HG02759 (cell line): ENCODE data around the gene SIGLEC1.

ENCODE experiments used
- ATAC-seq: cut with Tn5 transposase; IDR thresholded peaks from one replicate; pipeline ENCODE4 v1.9.1; 2021; ENCODE audit warnings: mild to moderate bottlenecking, moderate library complexity; ENCODE audit not compliant: unreplicated experiment

Gene SIGLEC1

DNA sequence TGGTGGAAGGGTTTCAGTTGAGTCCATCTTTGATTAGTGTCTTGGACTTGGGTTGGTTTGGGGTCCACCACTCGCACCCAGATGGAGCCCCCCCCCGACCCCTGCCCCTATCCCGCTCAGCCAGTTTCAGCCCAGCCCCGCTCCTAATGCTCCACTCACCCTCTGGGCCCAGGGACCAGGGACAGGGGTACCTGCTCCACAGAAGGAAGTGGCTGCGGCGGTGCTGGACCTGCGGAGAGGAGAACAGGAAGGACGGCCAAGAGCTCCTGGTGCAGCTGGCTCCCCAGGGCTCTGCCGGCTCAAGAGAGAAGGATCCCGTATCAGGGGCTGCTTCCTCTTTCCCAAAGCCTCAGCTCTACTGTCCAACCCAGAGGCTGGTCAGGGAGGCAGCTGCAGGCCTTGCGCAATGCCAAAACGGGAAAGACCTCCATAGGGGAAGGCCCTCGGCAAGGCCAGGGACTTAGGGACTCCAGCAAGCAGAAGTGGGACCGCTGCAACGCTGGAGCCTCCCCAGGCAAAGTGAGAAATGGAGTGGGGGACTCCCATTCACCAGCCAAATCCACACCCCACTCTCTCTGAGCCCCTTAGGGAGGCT lies at the start of gene SIGLEC1:
Gene SIGLEC1, minus strand, starts transcription at position 322 of the 595 bp plus-strand sequence. CDS start 5,472 bp downstream, outside the sequence.
- no peak for ATAC-seq

DNA sequence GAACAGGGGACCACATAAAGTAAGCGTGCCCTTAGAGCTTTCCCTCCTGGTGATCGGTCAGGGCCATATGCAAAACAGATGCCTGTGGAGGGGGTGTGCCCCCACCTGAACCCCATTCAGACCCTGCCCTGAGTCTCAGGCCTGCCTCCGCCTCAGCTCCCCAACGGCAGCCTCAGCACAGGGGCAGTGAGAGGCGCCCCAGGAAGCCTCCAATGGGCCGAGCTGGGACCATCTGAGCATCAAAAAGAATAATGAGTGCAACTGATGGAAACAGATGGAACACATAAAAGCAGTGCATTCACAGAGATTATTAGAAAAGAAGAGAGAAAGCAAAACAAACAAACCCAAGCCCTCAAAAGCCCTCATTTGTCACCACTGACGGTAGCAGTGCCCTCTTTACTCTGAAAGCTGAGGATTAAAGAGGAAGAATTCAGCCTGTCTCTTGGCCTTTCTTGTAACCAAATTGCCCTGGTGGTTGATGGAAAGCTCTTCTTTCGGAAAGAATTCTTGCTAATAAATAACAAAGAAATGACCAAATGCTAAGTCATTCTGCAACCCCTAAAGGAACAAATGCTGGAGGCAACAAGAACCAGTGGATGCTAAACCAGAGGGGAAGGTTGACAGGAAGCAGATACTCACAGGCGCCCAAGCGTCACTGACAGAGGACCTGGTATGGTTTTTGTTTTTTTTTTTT lies 48.4 kb upstream of the SIGLEC1 start:
- ATAC-seq: no peak

DNA sequence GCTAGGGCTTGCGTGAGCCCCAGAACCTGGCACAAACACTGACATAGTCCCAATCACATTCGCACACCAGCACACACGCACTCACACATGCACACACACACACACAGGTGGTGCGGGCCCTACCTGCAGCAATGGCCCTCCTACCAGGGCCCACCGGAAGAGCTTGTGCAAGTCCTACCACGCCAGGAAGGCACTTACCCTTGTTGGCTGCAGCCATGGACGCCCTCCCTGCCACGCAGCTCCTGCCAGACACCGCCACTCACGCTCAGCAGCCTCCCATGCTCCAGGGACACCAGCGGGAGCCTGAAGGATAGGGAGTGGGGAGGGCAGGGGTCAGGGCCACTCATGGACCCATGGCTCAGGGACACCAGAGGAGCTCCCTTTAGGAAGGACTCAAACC lies 47.5 kb upstream of the SIGLEC1 start:
- no peak for ATAC-seq

DNA sequence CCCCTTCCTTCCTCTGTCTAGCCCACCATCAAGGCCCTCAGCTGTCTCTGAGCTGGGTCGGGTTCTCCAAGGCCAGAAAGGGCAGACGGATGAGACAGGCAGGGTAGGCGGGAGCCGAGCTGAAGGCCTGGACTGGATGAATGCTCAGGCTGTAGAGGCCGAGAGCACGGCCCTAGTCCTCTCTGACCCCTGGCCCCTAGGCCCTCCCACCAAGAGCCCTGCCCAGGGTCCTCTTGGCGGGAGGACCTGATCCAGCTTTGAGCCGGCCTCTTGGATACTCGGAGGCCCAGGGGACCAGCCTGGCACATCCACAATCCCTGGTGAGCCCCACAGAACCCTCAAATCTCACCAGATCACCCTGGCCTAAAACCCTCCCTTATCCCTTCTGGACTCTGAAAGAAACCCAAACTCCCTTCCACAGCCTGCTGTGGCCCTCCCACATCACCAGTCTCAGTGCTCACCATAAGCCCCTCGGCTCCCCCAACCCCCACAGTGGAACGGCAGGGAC lies 47.0 kb upstream of the SIGLEC1 start:
- no peak for ATAC-seq

DNA sequence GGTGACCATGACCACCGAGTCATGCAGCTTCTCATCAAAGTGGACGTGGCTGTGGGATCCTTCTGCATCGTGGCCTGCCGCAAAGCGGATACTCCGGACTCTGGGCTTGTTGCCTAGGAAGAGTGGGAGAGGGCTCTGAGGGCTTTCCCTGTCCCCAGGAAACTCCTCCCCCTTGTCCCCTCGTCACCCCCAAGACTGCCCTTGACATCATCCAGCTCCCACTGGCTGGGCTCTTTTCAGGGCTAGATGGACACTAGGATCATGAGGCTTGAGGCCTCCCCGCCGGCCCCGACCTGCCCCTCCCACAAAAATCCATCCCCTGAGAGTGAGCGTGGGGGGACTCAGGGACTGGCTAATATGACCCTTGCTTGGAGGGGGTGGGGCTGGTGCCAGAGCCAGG lies 46.2 kb upstream of the SIGLEC1 start:
- ATAC-seq: no peak

DNA sequence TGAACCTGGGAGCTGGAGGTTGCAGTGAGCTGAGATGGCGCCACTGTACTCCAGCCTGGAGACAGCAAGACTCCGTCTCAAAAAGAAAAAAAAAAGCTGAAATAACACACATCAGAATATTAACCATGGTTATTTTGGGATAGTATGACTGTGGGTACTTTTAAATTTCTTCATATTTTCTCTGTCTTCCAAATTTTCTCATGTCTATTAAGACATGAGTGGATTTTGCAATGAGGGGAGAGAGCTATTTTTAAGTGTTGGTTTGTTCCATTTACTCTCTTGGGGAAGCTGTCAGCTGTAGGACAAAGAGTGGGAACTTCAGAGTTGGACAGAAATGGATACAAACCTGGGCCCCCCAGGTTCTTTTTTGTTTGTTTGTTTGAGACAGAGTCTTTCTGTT lies 44.9 kb upstream of the SIGLEC1 start:
- no peak for ATAC-seq

DNA sequence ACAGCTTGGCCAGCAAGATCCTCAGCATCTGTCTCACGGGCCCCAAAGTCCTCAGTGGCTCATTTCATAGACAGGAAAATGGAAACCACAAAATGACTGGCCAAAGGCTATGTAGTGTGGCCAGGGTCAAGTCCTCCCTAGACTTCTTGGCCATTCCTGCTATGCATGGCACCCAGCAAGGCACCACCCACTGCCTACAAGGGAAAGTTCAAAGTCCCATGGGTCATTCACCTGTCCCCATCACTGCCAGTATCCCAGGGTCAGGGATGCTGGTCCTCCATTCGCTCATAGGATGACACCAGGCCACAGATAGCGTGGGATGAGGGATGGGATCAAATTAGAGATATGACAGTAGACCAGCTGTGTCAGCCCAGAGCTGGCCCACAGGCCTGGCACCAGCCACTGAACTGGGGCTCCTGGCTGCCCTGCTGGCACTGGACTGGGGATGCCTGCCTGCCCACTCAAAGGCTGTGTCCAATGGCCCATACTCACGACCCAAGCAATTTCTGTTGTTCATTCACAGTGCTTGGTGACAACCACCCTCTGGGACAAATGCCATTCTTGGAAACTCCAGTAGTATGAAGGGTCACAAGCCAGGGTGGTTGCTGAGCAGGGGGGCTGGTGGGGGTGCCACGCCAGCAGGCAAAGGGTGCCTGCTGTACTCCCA lies 43.5 kb upstream of the SIGLEC1 start:
- ATAC-seq: no peak

DNA sequence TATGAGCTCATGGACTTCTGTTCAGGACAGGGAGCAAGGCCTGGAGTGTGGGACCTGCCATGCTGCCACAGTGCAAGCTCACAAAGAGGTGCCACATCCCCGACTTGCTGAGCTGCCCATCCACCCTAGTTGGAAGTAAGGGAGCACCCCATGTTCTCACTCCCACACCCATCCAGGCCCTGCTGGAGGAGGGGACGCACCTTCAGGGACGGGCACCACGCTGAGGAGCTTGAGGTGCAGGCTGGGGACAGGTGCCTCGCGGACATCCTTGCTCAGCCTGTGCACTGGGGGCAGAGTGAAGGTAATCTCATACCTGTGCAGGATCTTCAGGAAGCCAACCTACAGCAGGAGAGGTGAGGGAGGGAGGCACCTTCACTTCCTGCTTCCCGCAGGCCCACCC lies 42.9 kb upstream of the SIGLEC1 start:
- ATAC-seq: no peak

DNA sequence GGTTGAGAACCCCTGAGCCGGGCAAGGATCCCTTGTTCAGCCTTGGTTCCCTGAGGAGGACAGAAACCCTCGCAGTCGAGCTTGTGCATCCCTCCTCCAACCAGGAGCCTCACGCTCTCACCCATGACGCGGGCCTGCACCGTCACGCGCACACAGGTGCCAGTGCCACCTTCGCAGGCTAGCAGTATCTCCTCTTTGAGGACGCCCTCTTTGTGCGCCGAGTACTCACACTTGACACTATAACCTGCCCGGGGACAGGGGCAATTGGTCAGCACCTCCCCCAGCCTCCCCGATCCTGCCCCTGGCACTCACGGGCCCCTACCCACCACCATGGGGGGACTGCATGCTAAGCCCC lies 41.9 kb upstream of the SIGLEC1 start:
- ATAC-seq: no peak

DNA sequence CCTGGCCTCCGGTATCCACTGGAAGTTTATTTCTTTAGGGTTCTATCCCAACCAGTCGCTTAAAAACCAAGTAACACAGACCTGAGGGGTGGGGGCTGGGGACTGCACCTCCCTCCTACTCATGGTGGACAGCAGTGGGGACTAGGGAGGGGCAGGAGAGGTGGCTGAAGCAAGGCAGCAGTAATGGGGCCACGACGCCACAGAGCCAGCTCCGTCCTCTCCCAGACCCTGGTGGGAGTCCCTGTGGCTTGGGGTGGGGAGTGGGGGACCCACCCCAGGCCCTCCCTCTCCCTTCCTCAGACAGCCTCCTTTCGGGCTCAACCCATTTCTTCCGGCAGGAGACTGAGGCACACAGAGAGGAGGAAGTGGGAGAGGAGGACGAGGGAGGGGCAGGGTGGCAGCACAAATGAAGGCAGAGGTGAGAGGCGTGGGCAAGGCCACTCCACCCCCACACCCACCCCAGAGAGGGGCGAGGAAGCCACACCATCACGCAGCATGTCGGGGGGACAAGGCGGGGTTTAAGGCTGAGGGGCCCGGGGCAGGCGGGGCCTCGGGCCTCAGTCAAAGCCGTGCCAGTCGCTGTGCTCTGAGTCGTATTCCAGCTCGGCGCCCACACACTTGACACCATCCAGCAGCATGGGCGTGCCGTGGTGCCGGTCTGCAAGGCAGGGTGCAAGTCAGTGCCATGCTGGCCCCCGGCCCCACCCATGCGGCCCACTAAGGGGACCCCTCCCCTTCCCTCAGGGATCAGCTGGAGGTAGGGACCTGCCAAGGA lies 41.3 kb upstream of the SIGLEC1 start:
- ATAC-seq: no peak

DNA sequence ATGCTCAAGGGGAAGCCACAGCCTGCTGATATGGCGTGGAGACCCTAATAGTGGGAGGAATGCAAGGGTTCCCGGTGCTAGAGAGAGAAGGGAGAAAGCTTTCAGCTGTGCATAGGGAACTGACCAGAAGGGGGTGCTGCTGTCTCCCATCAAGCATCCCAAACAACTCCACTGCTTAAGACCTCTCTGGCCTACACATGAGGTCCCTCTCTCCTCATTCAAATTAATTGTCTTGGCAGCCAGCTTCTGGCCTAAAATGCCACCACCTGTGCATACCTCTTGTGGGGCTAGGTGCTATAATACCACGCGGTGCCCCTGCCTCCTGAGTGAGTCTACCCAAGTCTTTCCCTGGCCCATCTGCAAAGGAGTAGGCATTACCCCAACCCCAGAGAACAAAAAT lies 40.7 kb upstream of the SIGLEC1 start:
- ATAC-seq: no peak

DNA sequence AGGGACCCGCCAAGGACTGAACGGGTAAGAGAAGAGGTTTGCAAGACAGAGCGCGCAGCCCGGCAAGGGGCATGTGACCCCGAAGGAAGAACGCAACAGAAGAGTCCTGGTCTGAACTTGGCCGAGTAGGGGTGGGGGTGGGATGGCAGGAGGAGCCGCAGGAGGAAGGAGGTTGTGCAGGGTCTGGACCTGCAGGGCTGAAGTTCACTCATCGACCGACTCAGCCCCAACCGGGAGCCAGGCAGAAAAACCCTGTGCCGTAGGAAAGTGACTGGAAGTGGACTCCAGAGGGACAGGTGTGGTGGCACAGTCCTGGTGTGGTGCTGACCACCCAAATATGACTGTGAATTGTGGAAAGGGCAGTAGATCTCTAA lies 40.0 kb upstream of the SIGLEC1 start:
- no peak for ATAC-seq

DNA sequence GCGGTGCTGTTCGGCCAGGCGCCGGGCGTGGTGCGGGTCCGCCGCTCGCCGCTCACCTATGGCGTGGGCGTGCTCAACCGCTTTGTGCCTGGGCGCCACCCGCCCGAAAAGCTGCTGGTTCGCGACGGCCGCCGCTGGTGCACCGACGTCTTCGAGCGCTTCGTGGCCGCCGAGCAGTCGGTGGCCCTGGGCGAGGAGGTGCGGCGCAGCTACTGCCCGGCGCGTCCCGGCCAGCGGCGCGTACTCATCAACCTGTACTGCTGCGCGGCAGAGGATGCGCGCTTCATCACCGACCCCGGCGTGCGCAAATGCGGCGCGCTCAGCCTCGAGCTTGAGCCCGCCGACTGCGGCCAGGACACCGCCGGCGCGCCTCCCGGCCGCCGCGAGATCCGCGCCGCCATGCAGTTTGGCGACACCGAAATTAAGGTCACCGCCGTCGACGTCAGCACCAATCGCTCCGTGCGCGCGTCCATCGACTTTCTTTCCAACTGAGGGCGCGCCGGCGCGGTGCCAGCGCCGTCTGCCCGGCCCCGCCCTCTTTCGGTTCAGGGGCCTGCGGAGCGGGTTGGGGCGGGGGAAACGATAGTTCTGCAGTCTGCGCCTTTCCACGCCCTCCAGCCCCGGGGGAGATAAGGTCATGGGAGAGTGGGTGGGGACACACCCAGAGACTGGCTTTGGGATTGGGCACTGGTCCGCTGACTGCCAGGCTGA lies 39.4 kb upstream of the SIGLEC1 start:
- peak; percentile 56 for ATAC-seq

DNA sequence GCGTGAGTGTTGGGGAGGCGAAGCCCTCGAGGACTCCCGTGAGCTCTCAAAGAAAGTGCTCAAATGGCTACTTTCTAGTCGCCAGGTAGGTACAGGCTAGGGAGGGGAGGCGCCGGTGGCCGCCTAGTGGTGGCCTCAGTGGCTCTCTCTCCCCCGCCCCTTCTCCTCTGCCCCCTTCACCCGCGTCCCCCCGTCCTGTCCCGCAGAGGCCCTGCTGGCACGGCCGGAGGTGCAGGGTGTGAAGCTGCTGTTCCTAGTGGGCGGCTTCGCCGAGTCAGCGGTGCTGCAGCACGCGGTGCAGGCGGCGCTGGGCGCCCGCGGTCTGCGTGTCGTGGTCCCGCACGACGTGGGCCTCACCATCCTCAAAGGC lies 38.9 kb upstream of the SIGLEC1 start:
- no peak for ATAC-seq

DNA sequence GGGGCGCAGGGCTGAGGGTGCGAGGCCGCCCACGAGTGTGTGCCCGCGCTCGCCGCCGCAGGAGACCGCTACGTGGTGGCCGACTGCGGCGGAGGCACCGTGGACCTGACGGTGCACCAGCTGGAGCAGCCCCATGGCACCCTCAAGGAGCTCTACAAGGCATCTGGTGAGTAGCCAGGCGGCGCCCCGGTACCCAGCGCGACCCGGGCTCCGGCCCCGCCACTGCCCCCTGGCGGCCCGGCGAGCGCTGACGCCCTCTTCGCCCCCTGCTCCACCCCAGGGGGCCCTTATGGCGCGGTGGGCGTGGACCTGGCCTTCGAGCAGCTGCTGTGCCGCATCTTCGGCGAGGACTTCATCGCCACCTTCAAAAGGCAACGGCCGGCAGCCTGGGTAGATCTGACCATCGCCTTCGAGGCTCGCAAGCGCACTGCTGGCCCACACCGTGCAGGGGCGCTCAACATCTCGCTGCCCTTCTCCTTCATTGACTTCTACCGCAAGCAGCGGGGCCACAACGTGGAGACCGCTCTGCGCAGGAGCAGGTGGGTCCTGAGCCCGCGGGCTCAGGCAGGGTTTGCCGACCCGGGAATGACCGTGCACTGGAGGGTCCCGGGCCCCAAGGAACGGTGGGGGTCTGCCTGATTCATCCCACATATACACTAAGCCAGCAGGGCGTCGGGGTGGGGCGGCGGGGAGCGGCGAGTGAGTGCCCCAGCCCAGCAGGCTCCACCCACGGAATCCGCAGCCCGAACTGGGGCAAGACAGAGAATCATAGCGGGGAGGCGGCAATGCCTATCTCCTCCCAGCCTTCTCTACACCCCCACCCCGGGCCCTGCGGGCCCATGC lies 37.5 kb upstream of the SIGLEC1 start:
- no peak for ATAC-seq

DNA sequence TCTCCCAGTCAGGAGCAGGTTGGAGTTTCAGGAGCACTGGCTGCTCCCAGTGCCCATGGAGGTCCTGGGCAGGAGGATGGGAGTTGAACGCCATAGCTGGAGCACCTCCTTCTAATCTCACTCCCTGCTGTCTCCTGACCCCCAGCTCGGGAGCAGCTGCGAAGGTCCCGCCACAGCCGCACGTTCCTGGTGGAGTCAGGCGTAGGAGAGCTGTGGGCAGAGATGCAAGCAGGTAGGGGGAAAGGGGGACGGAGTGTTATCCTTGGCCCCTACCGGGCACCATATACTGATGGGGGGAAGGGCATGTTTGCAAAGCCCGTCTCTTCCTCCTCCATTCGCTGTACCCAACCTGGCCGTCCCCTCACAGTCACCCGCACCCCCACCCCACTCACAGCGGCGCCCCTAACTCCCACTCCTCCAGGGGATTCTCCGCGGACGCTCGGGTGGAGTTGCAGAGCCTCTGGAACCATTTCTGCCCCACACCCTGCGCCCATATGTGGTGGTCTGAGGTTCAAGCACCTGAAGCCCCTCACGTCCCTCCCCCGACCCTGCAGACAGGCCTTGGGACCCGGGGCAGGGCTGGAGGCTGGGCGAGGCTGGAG lies 36.8 kb upstream of the SIGLEC1 start:
- ATAC-seq: no peak

DNA sequence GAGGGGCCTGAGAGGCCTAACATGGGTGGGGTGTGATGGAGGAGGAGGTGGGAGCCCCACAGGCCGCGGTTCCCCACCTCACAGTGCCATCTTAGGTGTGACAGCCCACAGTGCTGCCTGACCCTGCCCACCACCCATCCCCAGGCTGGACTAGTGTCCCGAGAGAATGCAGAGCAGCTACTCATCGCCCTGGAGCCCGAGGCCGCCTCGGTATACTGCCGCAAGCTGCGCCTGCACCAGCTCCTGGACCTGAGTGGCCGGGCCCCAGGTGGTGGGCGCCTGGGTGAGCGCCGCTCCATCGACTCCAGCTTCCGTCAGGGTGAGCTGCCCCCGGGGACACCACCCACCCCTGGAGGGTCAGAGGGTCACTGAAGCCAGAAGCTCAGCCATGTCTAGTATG lies 35.7 kb upstream of the SIGLEC1 start:
- no peak for ATAC-seq

DNA sequence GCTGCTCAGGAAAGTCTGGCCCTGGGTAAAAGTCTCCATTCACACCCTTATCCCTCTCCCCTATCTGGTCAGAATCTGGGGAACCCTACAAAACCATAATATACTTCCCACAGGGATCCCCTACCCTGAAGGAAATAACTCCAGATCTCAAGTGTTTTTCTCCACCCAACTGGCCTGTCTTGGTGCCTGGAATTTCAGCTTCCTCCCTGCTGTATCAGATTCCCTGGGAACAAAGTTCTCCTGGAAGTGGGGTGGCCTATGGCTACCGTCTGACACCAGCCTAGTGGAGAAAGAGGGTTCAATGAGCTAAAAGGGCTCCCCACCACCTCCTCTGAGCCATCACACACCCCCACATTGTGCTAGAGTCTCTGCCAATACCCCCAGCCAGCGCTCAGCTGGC lies 35.1 kb upstream of the SIGLEC1 start:
- ATAC-seq: no peak

DNA sequence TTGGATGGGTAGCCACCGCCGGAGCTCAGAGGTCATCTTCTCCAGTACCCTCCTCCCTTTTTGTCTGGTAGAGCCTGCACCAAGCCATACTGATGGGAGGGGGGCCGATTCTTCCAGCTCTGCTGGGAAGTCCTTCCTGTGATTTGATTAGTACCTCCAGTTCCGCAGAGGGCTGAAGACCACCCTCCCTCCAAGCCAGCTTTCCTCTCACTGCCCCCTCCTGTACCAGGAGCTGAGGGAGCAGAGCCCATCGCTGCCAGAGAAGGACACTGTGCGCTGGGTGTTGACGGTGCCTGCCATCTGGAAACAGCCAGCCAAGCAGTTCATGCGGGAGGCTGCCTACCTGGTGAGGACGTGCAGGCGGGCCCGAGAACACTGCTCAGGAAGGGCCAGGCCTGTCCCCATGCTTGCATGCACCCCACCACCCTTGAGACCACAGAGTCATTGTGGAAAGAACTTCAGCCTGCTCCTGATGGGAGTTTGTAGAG lies 33.3 kb upstream of the SIGLEC1 start:
- ATAC-seq: no peak
